GM12892 (cell line): ENCODE measurements around the gene GFOD2.

Experiments
- POLR2A ChIP-seq: IDR thresholded peaks from 2 replicates; pipeline ENCODE4 v1.6.1; 2011; ENCODE audit warnings: low read depth, low read length, control low read depth
- POLR2AphosphoS5 ChIP-seq: IDR thresholded peaks from 2 replicates; pipeline ENCODE4 v1.6.1; 2011; ENCODE audit warnings: low read depth, low read length, control low read depth
- TAF1 ChIP-seq: IDR thresholded peaks from 2 replicates; pipeline ENCODE4 v1.6.1; 2011; ENCODE audit warnings: low read depth, mild to moderate bottlenecking, control low read depth, low read length, borderline replicate concordance

DNA sequence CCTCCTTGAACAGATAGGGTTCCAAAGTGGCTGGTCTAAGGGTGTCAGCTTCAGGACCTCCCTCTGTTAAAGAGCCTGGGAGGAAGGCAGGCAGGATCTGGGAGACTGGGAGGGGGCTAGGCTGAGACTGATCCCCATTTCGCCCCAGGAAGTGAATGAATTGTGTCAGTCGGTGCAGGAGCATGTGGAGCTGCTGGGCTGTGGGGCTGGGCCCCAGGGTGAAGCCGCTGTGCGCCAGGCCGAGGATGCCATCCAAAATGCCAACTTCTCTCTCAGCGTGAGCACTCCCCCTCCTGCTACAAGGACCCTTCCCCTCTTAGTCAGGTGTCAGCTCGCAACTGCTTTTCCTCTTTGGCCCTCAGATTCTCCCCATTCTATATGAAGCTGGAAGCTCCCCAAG is 68.1 kb downstream of the GFOD2 start:
- TF ChIP-seq POLR2A (no peak), POLR2AphosphoS5 (no peak), TAF1 (no peak)
